Activated naive CD4-positive, alpha-beta T cell treated with anti-CD3 and anti-CD28 coated beads, Interleukin-2, amount 10 ng/mL, durations not matched to agents 7 days and 5 days (primary cell): ENCODE data around the gene KLRK1.
"Not testable (repeated sequence)": the region's sequence is repeated elsewhere in the genome, so short reads cannot be mapped to it uniquely, and the experiment has no call there.

Experiments
- CTCF ChIA-PET: fragments of 350-600 bp; sonication (Branson Sonifier 250); formaldehyde crosslinking; loops from one replicate; lab custom pipeline; 2021; ENCODE audit warnings: antibody characterized with exemption; lab: Charles Lee
- DNase-seq: peaks from one replicate; pipeline ENCODE4 v3.0.0-alpha.2; 2020
- H3K27ac Mint-ChIP-seq: one replicate; pipeline ENCODE4 v1.8.0; 2021; ENCODE audit warnings: mild to moderate bottlenecking, moderate library complexity, mixed read lengths
- H3K27me3 Mint-ChIP-seq: one replicate; pipeline ENCODE4 v1.8.0; 2021; ENCODE audit warnings: mild to moderate bottlenecking, mixed read lengths
- H3K36me3 Mint-ChIP-seq: one replicate; pipeline ENCODE4 v1.8.0; 2021; ENCODE audit warnings: mixed read lengths
- H3K4me1 Mint-ChIP-seq: one replicate; pipeline ENCODE4 v1.8.0; 2021; ENCODE audit warnings: mixed read lengths
- H3K4me3 Mint-ChIP-seq: one replicate; pipeline ENCODE4 v1.8.0; 2021; ENCODE audit warnings: mild to moderate bottlenecking, moderate library complexity, mixed read lengths
- H3K9me3 Mint-ChIP-seq: one replicate; pipeline ENCODE4 v1.8.0; 2021; ENCODE audit warnings: mixed read lengths

The KLRK1 gene

GRCh38 chr12:10362828-10363657 lies 26.8 kb downstream of the KLRK1 start:
- no peak overlapping the region for H3K27ac Mint-ChIP-seq
- H3K9me3 Mint-ChIP-seq: peaks cover 5% of the 10 kb centered on the region
- peaks cover 2% of the 10 kb centered on the region for H3K36me3 Mint-ChIP-seq
- H3K4me1 Mint-ChIP-seq: peaks cover 8% of the 10 kb centered on the region
- CTCF ChIA-PET: no interaction called here
- H3K27me3 Mint-ChIP-seq: peaks cover 15% of the 10 kb centered on the region
- DNase-seq: no peak
- H3K4me3 Mint-ChIP-seq: no peak overlapping the region

GRCh38 chr12:10362325-10362724 lies 27.5 kb downstream of the KLRK1 start:
- peaks cover 8% of the 10 kb centered on the region for H3K4me1 Mint-ChIP-seq
- no peaks in the 10 kb centered on the region for H3K9me3 Mint-ChIP-seq
- peaks cover 2% of the 10 kb centered on the region for H3K36me3 Mint-ChIP-seq
- peaks cover 21% of the 10 kb centered on the region for H3K27me3 Mint-ChIP-seq
- H3K27ac Mint-ChIP-seq: no peak overlapping the region
- CTCF ChIA-PET: no interaction called here
- no peak for DNase-seq
- H3K4me3 Mint-ChIP-seq: no peak overlapping the region

- DNase-seq: no peak
- H3K4me1 Mint-ChIP-seq: peaks cover 8% of the 10 kb centered on the region
- no peak overlapping the region for H3K4me3 Mint-ChIP-seq
- H3K9me3 Mint-ChIP-seq: no peaks in the 10 kb centered on the region
- CTCF ChIA-PET: interaction anchor here (1.0 kb wide), 1 partner anchor 21 kb away, joined by 3 read pairs; no protein-coding TSS in a partner anchor
- H3K27me3 Mint-ChIP-seq: peaks cover 21% of the 10 kb centered on the region
- H3K36me3 Mint-ChIP-seq: peaks cover 2% of the 10 kb centered on the region
- no peak overlapping the region for H3K27ac Mint-ChIP-seq
These were observed 28.2 kb downstream of the KLRK1 start for GRCh38 chr12:10361622-10362021.

GRCh38 chr12:10361084-10361483 lies 28.8 kb downstream of the KLRK1 start:
- Mint-ChIP-seq H3K27ac (no peak overlapping the region), H3K27me3 (peaks cover 21% of the 10 kb centered on the region), H3K4me3 (no peak overlapping the region), H3K4me1 (peaks cover 8% of the 10 kb centered on the region), H3K36me3 (peaks cover 2% of the 10 kb centered on the region), H3K9me3 (no peaks in the 10 kb centered on the region)
- CTCF ChIA-PET: interaction anchor here (1.0 kb wide), 1 partner anchor 20 kb away, joined by 3 read pairs; no protein-coding TSS in a partner anchor
- DNase-seq: no peak

GRCh38 chr12:10358969-10359368 lies 30.9 kb downstream of the KLRK1 start:
- CTCF ChIA-PET: no interaction called here
- Mint-ChIP-seq H3K4me3 (no peak overlapping the region), H3K4me1 (peaks cover 8% of the 10 kb centered on the region)

GRCh38 chr12:10358131-10358530 lies 31.7 kb downstream of the KLRK1 start:
- Mint-ChIP-seq H3K4me1 (peaks cover 8% of the 10 kb centered on the region), H3K27me3 (peaks cover 29% of the 10 kb centered on the region), H3K27ac (no peak overlapping the region), H3K4me3 (no peak overlapping the region), H3K9me3 (no peaks in the 10 kb centered on the region), H3K36me3 (peaks cover 2% of the 10 kb centered on the region)
- no peak for DNase-seq
- CTCF ChIA-PET: no interaction called here

More at GRCh38 chr12:10358969-10359368, 30.9 kb downstream of the KLRK1 start:
- Mint-ChIP-seq H3K27me3 (peaks cover 28% of the 10 kb centered on the region), H3K27ac (no peak overlapping the region), H3K9me3 (no peaks in the 10 kb centered on the region), H3K36me3 (peaks cover 2% of the 10 kb centered on the region)
- DNase-seq: no peak

- H3K27ac Mint-ChIP-seq: no peak overlapping the region
- DNase-seq: no peak
- CTCF ChIA-PET: no interaction called here
- no peak overlapping the region for H3K4me3 Mint-ChIP-seq
- peaks cover 2% of the 10 kb centered on the region for H3K36me3 Mint-ChIP-seq
- peaks cover 4% of the 10 kb centered on the region for H3K9me3 Mint-ChIP-seq
- peaks cover 40% of the 10 kb centered on the region for H3K27me3 Mint-ChIP-seq
- peaks cover 8% of the 10 kb centered on the region for H3K4me1 Mint-ChIP-seq
These were observed 35.3 kb downstream of the KLRK1 start for GRCh38 chr12:10354502-10354901.

GRCh38 chr12:10354071-10354470 lies 35.8 kb downstream of the KLRK1 start:
- CTCF ChIA-PET: no interaction called here
- DNase-seq: no peak
- Mint-ChIP-seq H3K4me1 (peaks cover 4% of the 10 kb centered on the region), H3K27ac (no peak overlapping the region), H3K36me3 (peaks cover 2% of the 10 kb centered on the region), H3K9me3 (peaks cover 4% of the 10 kb centered on the region), H3K27me3 (peaks cover 40% of the 10 kb centered on the region), H3K4me3 (no peak overlapping the region)

GRCh38 chr12:10351457-10351856 lies 38.4 kb downstream of the KLRK1 start:
- CTCF ChIA-PET, H3K9me3 Mint-ChIP-seq, H3K4me3 Mint-ChIP-seq, H3K36me3 Mint-ChIP-seq, H3K27ac Mint-ChIP-seq, DNase-seq, H3K4me1 Mint-ChIP-seq: not testable (repeated sequence)
- H3K27me3 Mint-ChIP-seq: peaks cover 24% of the 10 kb centered on the region

GRCh38 chr12:10341892-10342509 lies 47.8 kb downstream of the KLRK1 start:
- H3K4me3 Mint-ChIP-seq: no peak overlapping the region
- H3K27ac Mint-ChIP-seq: no peak overlapping the region
- no peak for DNase-seq
- H3K4me1 Mint-ChIP-seq: peaks cover 7% of the 10 kb centered on the region
- peaks cover 9% of the 10 kb centered on the region for H3K9me3 Mint-ChIP-seq
- H3K36me3 Mint-ChIP-seq: no peaks in the 10 kb centered on the region
- peaks cover 7% of the 10 kb centered on the region for H3K27me3 Mint-ChIP-seq
- CTCF ChIA-PET: interaction anchor here (0.8 kb wide), 1 partner anchor 408 kb away, joined by 4 read pairs; no protein-coding TSS in a partner anchor

GRCh38 chr12:10340946-10341345 lies 48.9 kb downstream of the KLRK1 start:
- DNase-seq, H3K4me1 Mint-ChIP-seq, H3K9me3 Mint-ChIP-seq, H3K27ac Mint-ChIP-seq, H3K36me3 Mint-ChIP-seq, H3K27me3 Mint-ChIP-seq, H3K4me3 Mint-ChIP-seq: not testable (repeated sequence)
- CTCF ChIA-PET: interaction anchor here (0.6 kb wide), 1 partner anchor 21 kb away, joined by 3 read pairs; no protein-coding TSS in a partner anchor

- peaks cover 7% of the 10 kb centered on the region for H3K4me1 Mint-ChIP-seq
- peaks cover 7% of the 10 kb centered on the region for H3K27me3 Mint-ChIP-seq
- CTCF ChIA-PET: interaction anchor here (1.2 kb wide), 1 partner anchor 9 kb away, joined by 3 read pairs; no protein-coding TSS in a partner anchor
- H3K36me3 Mint-ChIP-seq: no peaks in the 10 kb centered on the region
- no peak for DNase-seq
- no peak overlapping the region for H3K27ac Mint-ChIP-seq
- H3K9me3 Mint-ChIP-seq: peaks cover 9% of the 10 kb centered on the region
- H3K4me3 Mint-ChIP-seq: no peak overlapping the region
These were observed 50.6 kb downstream of the KLRK1 start for GRCh38 chr12:10339053-10339840.

GRCh38 chr12:10338470-10338869 lies 51.4 kb downstream of the KLRK1 start:
- DNase-seq, CTCF ChIA-PET, H3K9me3 Mint-ChIP-seq, H3K27ac Mint-ChIP-seq, H3K4me3 Mint-ChIP-seq, H3K27me3 Mint-ChIP-seq, H3K4me1 Mint-ChIP-seq, H3K36me3 Mint-ChIP-seq: not testable (repeated sequence)

- DNase-seq, H3K27ac Mint-ChIP-seq, H3K27me3 Mint-ChIP-seq, CTCF ChIA-PET, H3K4me3 Mint-ChIP-seq, H3K36me3 Mint-ChIP-seq, H3K4me1 Mint-ChIP-seq, H3K9me3 Mint-ChIP-seq: not testable (repeated sequence)
These were observed 53.6 kb downstream of the KLRK1 start for GRCh38 chr12:10336196-10336595.
